Hepatocyte (in vitro differentiated cells): ENCODE data around the gene GTSE1. TPM values are rescaled to one million over a fixed set of nuclear protein-coding genes. Genes with fewer than 3 reads are reported as not detected.

Experiments used
- DNase-seq: peaks from one replicate; pipeline ENCODE4 v3.0.0-alpha.2; 2016; ENCODE audit warnings: low spot score
- H2AFZ ChIP-seq: fragments of 200-600 bp; sonication (generic); 2 replicates; pipeline ENCODE4 v1.6.0; 2016; ENCODE audit warnings: antibody characterized with exemption, mild to moderate bottlenecking
- H3K27ac ChIP-seq: fragments of 200-600 bp; sonication (generic); 2 replicates; pipeline ENCODE4 v1.5.1; 2016; ENCODE audit warnings: mild to moderate bottlenecking
- H3K27me3 ChIP-seq: fragments of 200-600 bp; sonication (generic); 2 replicates; pipeline ENCODE4 v1.6.1; 2016
- H3K36me3 ChIP-seq: fragments of 200-600 bp; sonication (generic); replicated peaks from 2 replicates; pipeline ENCODE4 v1.5.1; 2016; ENCODE audit warnings: low read depth; ENCODE audit not compliant: insufficient read depth
- H3K4me1 ChIP-seq: fragments of 200-600 bp; sonication (generic); 2 replicates; pipeline ENCODE4 v1.5.1; 2016; ENCODE audit warnings: mild to moderate bottlenecking, moderate library complexity; ENCODE audit not compliant: insufficient read depth
- H3K4me2 ChIP-seq: fragments of 200-600 bp; sonication (generic); 2 replicates; pipeline ENCODE4 v1.6.0; 2016
- H3K4me3 ChIP-seq: fragments of 200-600 bp; sonication (generic); 2 replicates; pipeline ENCODE4 v1.5.1; 2016; ENCODE audit warnings: mild to moderate bottlenecking
- H3K79me2 ChIP-seq: fragments of 200-600 bp; sonication (generic); 2 replicates; pipeline ENCODE4 v1.6.0; 2017; ENCODE audit warnings: mild to moderate bottlenecking
- H3K9me2 ChIP-seq: fragments of 200-600 bp; sonication (generic); replicated peaks from 2 replicates; pipeline ENCODE4 v1.6.0; 2017; ENCODE audit warnings: mild to moderate bottlenecking; ENCODE audit not compliant: insufficient read depth
- H3K9me3 ChIP-seq: fragments of 200-600 bp; sonication (generic); 2 replicates; pipeline ENCODE4 v1.5.1; 2016; ENCODE audit warnings: low read depth, mild to moderate bottlenecking
- H4K20me1 ChIP-seq: fragments of 200-600 bp; sonication (generic); 2 replicates; pipeline ENCODE4 v1.6.0; 2016; ENCODE audit warnings: mild to moderate bottlenecking; ENCODE audit not compliant: insufficient read depth, poor library complexity, severe bottlenecking
- CTCF ChIP-seq: fragments of 200-600 bp; sonication (generic); IDR thresholded peaks from 2 replicates; pipeline ENCODE4 v1.5.1; 2016; ENCODE audit warnings: antibody characterized with exemption, mild to moderate bottlenecking; ENCODE audit not compliant: poor library complexity
- EZH2 ChIP-seq: fragments of 200-600 bp; sonication (generic); IDR thresholded peaks from 2 replicates; pipeline ENCODE4 v1.6.1; 2016; ENCODE audit warnings: antibody characterized with exemption, mild to moderate bottlenecking, borderline replicate concordance
- EZH2phosphoT487 ChIP-seq: fragments of 200-600 bp; sonication (generic); IDR thresholded peaks from one replicate; pipeline ENCODE4 v1.6.1; 2018; ENCODE audit warnings: antibody characterized with exemption, mild to moderate bottlenecking, low read depth, moderate library complexity; ENCODE audit not compliant: unreplicated experiment, severe bottlenecking
- WGBS: methylation state at CpG from one replicate; pipeline ENCODE4 v1.1.6; 2016; ENCODE audit warnings: low lambda C conversion rate; ENCODE audit errors: missing lambda C conversion rate; 5-methylcytosine and 5-hydroxymethylcytosine counted together
- polyA plus RNA-seq: library from polyadenylated mRNA; unstranded; fragments of >200 nt; fragmentation: Nextera tagmentation; extraction: Ambion mirVana; gene quantifications from 2 replicates; pipeline ENCODE4 v1.2.1, GENCODE V29; 2016
- total RNA-seq: library from RNA; depleted of rRNA; stranded (reverse); fragments of >200 nt; gene quantifications from 2 replicates; pipeline ENCODE4 v1.2.3, GENCODE V29; 2014

The GTSE1 gene
- total and polyA plus RNA-seq, 2 experiments from 2014 or later: 4.1 to 4.4 TPM

- H4K20me1 ChIP-seq: no peaks in the 10 kb centered on the region
- no peak overlapping the region for H3K27ac ChIP-seq
- H3K36me3 ChIP-seq: no peaks in the 10 kb centered on the region
- no peaks in the 10 kb centered on the region for H3K9me3 ChIP-seq
- no peaks in the 10 kb centered on the region for H3K4me1 ChIP-seq
- no peak overlapping the region for H2AFZ ChIP-seq
- no peaks in the 10 kb centered on the region for H3K9me2 ChIP-seq
- H3K4me3 ChIP-seq: no peak overlapping the region
- no peaks in the 10 kb centered on the region for H3K79me2 ChIP-seq
- no peak overlapping the region for H3K4me2 ChIP-seq
- 96% methylated on average over 7 of the region's 7 CpGs for WGBS
- no peaks in the 10 kb centered on the region for H3K27me3 ChIP-seq
- no peak for DNase-seq
- TF ChIP-seq EZH2phosphoT487 (no peak), EZH2 (no peak), CTCF (no peak)
Measured at GRCh38 chr22:46288846-46289243, 7.8 kb upstream of the GTSE1 start.

GRCh38 chr22:46289244-46289891 lies 7.3 kb upstream of the GTSE1 start:
- WGBS: 96% methylated on average over 32 of the region's 33 CpGs

GRCh38 chr22:46290121-46290842 lies 6.4 kb upstream of the GTSE1 start:
- no peaks in the 10 kb centered on the region for H3K27me3 ChIP-seq
- over 99% methylated on average over 15 of the region's 17 CpGs for whole genome bisulfite sequencing
- H2AFZ ChIP-seq: no peak overlapping the region
- no peak for DNase-seq
- TF ChIP-seq EZH2 (no peak), CTCF (no peak), EZH2phosphoT487 (no peak)
- no peaks in the 10 kb centered on the region for H4K20me1 ChIP-seq
- H3K9me2 ChIP-seq: no peaks in the 10 kb centered on the region
- H3K79me2 ChIP-seq: no peaks in the 10 kb centered on the region
- H3K27ac ChIP-seq: no peak overlapping the region
- no peaks in the 10 kb centered on the region for H3K4me1 ChIP-seq
- H3K4me2 ChIP-seq: no peak overlapping the region
- H3K4me3 ChIP-seq: no peak overlapping the region
- no peaks in the 10 kb centered on the region for H3K36me3 ChIP-seq
- H3K9me3 ChIP-seq: no peaks in the 10 kb centered on the region

More at GRCh38 chr22:46289244-46289891, 7.3 kb upstream of the GTSE1 start:
- H3K79me2 ChIP-seq: no peaks in the 10 kb centered on the region
- H4K20me1 ChIP-seq: no peaks in the 10 kb centered on the region
- no peaks in the 10 kb centered on the region for H3K9me2 ChIP-seq
- no peaks in the 10 kb centered on the region for H3K4me1 ChIP-seq
- no peak overlapping the region for H3K27ac ChIP-seq
- no peak overlapping the region for H3K4me3 ChIP-seq
- no peaks in the 10 kb centered on the region for H3K9me3 ChIP-seq
- no peaks in the 10 kb centered on the region for H3K36me3 ChIP-seq
- H3K27me3 ChIP-seq: no peaks in the 10 kb centered on the region
- TF ChIP-seq EZH2 (no peak), CTCF (no peak), EZH2phosphoT487 (no peak)
- no peak for DNase-seq
- H2AFZ ChIP-seq: no peak overlapping the region
- H3K4me2 ChIP-seq: no peak overlapping the region
